GM19455 (cell line): ENCODE measurements around the gene TMEM151B.

ENCODE experiments used
- ATAC-seq: cut with Tn5 transposase; IDR thresholded peaks from one replicate; pipeline ENCODE4 v1.9.1; 2021; ENCODE audit not compliant: unreplicated experiment

TMEM151B gene

GRCh38 chr6:44277763-44278162 lies 7.5 kb downstream of the TMEM151B start:
- no peak for ATAC-seq

- no peak for ATAC-seq
These were observed 8.1 kb downstream of the TMEM151B start for GRCh38 chr6:44278315-44278714.

GRCh38 chr6:44278774-44279697 lies 8.8 kb downstream of the TMEM151B start:
- no peak for ATAC-seq

- no peak for ATAC-seq
These were observed 13.9 kb downstream of the TMEM151B start for GRCh38 chr6:44284121-44284520.

GRCh38 chr6:44284867-44285266 lies 14.6 kb downstream of the TMEM151B start:
- ATAC-seq: no peak

GRCh38 chr6:44285552-44286284 lies 15.5 kb downstream of the TMEM151B start:
- ATAC-seq: no peak

- ATAC-seq: no peak
These were observed 16.0 kb downstream of the TMEM151B start for GRCh38 chr6:44286285-44286565.

GRCh38 chr6:44286747-44287146 lies 16.5 kb downstream of the TMEM151B start:
- no peak for ATAC-seq

- no peak for ATAC-seq
These were observed 19.5 kb downstream of the TMEM151B start for GRCh38 chr6:44289726-44290260.

GRCh38 chr6:44291841-44292240 lies 21.6 kb downstream of the TMEM151B start:
- ATAC-seq: no peak

GRCh38 chr6:44292661-44293365 lies 22.6 kb downstream of the TMEM151B start:
- ATAC-seq: no peak

- ATAC-seq: no peak
These were observed 24.9 kb downstream of the TMEM151B start for GRCh38 chr6:44294832-44295791.

- ATAC-seq: no peak
These were observed 27.1 kb downstream of the TMEM151B start for GRCh38 chr6:44297063-44298038.

- ATAC-seq: no peak
These were observed 28.0 kb downstream of the TMEM151B start for GRCh38 chr6:44298055-44298803.

GRCh38 chr6:44298864-44299263 lies 28.6 kb downstream of the TMEM151B start:
- no peak for ATAC-seq

GRCh38 chr6:44300292-44300823 lies 30.1 kb downstream of the TMEM151B start:
- no peak for ATAC-seq

GRCh38 chr6:44301106-44301505 lies 30.9 kb downstream of the TMEM151B start:
- ATAC-seq: no peak
